Daoy (cell line): ENCODE measurements around the gene PLA2G5. TPM values are rescaled to one million over a fixed set of nuclear protein-coding genes. Genes with fewer than 3 reads are reported as not detected.
"Not testable (repeated sequence)": the region's sequence is repeated elsewhere in the genome, so short reads cannot be mapped to it uniquely, and the experiment has no call there.

Experiments used
- DNase-seq: peaks from one replicate; pipeline ENCODE4 v3.0.0-alpha.2; 2015; ENCODE audit warnings: low read depth
- total RNA-seq: library from RNA; depleted of rRNA; stranded (reverse); fragments of >200 nt; shearing (Covaris generic); gene quantifications from 2 replicates; pipeline ENCODE4 v1.2.3, GENCODE V29; 2014

PLA2G5 gene
- total RNA-seq, 1 experiment from 2014 or later = not detected

DNA sequence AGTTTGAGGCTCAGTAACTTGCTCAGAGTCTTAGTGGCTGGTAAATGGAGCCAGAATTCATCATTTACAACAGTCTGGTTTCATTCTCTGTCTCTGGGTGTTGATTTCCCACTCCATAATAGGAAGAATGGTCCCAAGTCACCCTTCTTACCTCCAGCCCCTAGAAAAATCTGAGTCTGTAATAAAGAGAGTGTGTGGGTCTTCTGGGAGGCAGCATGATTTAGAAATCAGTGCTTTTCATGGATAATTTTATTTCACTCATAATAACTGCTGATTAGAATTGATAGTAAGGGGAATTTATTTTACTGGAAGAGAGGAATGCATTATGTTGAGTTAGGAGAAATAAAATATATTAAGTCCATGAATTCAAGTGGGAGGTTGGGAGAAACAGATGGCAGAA is 47.2 kb downstream of the PLA2G5 start:
- DNase-seq = no peak

- no peak for DNase-seq
Measured at GRCh38 chr1:20119347-20119746, 49.4 kb downstream of the PLA2G5 start, which contains the start of gene PLA2G2D. Gene PLA2G2D (minus strand): TSS chr1:20119536. CDS start chr1:20119498, 38 bp downstream.

- no peak for DNase-seq
Measured at GRCh38 chr1:20120796-20121195, 50.8 kb downstream of the PLA2G5 start.

GRCh38 chr1:20123722-20124455 is 53.9 kb downstream of the PLA2G5 start:
- DNase-seq = no peak

DNA sequence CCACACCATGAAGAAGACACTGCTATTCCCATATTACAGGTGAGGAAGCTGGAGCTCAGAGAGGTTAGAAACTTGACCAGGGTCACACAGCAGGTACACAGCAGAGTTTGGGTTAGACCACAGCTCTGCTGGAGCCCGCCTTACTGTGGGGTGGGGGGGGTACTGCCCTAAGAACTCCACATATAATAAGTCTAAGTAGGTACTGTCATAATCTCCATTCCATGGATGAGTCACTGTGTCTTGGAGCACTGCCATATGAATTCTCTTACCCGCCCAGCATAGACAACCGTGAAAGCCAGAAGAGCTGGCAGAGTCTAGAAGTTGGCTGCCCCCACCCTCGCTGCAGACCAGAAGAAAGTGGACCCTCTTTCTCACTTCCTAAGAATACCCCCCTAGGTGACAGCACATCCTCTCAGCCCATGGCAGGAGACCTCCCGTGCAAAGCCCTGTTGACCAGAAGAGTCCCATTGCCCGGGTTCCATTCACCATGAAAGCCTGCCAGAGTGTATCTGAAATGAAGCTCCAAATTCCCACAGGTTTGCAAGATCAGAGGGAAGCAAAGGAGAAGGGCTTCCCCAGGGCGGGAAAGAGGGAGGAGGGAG is 54.6 kb downstream of the PLA2G5 start:
- DNase-seq = peak; percentile 89

DNA sequence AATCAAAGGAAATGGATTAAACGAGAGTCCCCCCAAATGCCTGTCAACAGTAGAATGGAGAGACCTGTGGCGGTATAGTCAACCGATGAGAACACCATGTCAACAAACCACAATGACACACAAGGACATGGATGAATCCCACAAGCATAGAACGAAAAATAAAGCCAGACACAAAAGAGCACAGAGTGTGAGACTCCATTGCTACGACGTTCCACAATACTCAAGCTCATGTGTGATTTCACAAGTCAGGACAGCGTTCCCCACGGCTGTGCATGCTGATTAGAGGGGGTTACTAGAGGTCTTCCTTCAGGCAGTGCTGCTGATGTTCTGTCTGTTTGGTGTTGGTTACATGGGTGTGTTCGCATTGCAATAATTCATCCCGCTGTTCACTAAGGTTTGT is 55.1 kb downstream of the PLA2G5 start:
- DNase-seq = peak; percentile 42

- no peak for DNase-seq
Measured at GRCh38 chr1:20126041-20126805, 56.2 kb downstream of the PLA2G5 start.

- DNase-seq = no peak
Measured at GRCh38 chr1:20126806-20127440, 56.9 kb downstream of the PLA2G5 start.

GRCh38 chr1:20130518-20130917 is 60.5 kb downstream of the PLA2G5 start:
- not testable (repeated sequence) for DNase-seq

- DNase-seq = no peak
Measured at GRCh38 chr1:20134995-20135394, 65.0 kb downstream of the PLA2G5 start.

DNA sequence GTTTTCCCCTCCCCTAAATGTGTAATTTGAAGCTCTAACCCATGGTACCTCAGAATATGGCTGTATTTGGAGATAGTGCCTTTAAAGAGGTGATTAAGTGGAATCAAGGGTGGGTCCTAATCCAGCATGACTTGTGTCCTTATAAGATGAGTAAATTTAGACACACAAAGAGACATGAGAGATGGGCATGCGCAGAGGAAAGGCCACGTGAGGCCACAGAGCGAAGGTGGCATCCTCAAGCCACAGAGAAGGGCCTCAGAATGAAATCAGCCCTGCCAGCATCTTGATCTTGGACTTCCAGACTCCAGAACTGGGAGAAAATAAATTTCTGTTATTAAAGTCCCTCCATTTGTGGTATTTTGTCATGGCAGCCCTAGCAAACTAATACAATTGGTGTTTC is 66.3 kb downstream of the PLA2G5 start:
- DNase-seq = no peak

DNA sequence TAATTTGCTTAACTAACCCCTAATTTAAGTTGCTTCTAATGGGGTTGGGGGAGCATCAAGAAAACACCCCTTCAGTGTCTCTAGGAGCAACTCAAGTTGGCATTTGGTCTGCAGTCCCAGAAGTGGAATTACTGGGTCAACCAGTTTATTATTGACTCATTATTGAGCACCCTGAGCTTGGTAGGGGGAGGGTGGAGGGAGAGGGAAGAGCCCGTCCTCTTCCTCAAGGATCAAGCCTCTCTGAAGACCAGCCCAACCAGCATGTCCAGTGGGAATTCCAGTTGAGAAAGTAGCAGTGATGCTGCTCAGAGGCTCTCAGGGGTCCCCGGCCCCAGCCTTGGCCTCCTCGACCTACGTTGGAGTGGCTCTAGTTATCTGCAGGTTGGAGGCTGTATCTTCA is 67.1 kb downstream of the PLA2G5 start:
- DNase-seq = no peak

DNA sequence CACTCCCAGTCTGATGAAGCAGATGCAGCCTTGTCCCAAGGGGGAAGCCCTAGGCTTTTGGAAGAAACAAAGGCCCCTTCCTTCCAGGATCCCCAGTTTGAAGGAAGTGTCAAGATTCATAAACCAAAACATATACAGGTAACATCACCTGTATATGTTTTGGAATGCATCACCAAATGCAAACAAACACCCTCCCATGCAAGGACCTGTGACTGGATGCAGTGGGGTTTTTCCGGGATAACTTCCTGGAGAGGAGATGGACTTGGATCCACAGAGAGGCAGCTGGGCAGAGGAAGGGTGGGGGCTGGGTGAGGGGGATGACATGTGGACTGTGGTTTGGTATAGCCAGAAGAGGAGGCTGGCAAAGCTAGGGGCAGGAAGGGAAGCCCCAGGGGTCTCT is 67.6 kb downstream of the PLA2G5 start:
- DNase-seq = no peak

- no peak for DNase-seq
Measured at GRCh38 chr1:20138346-20138745, 68.4 kb downstream of the PLA2G5 start.

- DNase-seq = no peak
Measured at GRCh38 chr1:20138961-20139550, 69.1 kb downstream of the PLA2G5 start, which contains the start of gene PLA2G2F. Gene PLA2G2F (plus strand): TSS chr1:20139323. CDS start chr1:20139428, 105 bp downstream.

GRCh38 chr1:20139776-20140612 is 70.0 kb downstream of the PLA2G5 start:
- DNase-seq = no peak

GRCh38 chr1:20141001-20141400 is 71.0 kb downstream of the PLA2G5 start:
- DNase-seq = no peak

- no peak for DNase-seq
Measured at GRCh38 chr1:20141466-20141865, 71.5 kb downstream of the PLA2G5 start.
